H9 (cell line): ENCODE measurements around the gene GTF2F2. TPM values are rescaled to one million over a fixed set of nuclear protein-coding genes. Genes with fewer than 3 reads are reported as not detected.

Experiments
- DNase-seq: peaks from one replicate; pipeline ENCODE4 v3.0.0-alpha.2; 2017
- H2AFZ ChIP-seq: one replicate; pipeline ENCODE4 v1.6.1; 2013; ENCODE audit warnings: mild to moderate bottlenecking, low read length, control low read depth, moderate library complexity
- H2AK5ac ChIP-seq: 2 replicates; pipeline ENCODE4 v1.6.1; 2013; ENCODE audit warnings: low read length, control low read depth, mixed read lengths; ENCODE audit not compliant: insufficient read length
- H2BK120ac ChIP-seq: one replicate; pipeline ENCODE4 v1.6.1; 2013; ENCODE audit warnings: low read depth, mild to moderate bottlenecking, low read length, control low read depth, inconsistent platforms; ENCODE audit not compliant: poor library complexity, severe bottlenecking
- H2BK12ac ChIP-seq: 2 replicates; pipeline ENCODE4 v1.6.1; 2013; ENCODE audit warnings: low read length, control low read depth, mixed read lengths, low read depth; ENCODE audit not compliant: insufficient read length
- H2BK15ac ChIP-seq: 2 replicates; pipeline ENCODE4 v1.6.1; 2013; ENCODE audit warnings: low read depth, low read length, control low read depth
- H2BK20ac ChIP-seq: one replicate; pipeline ENCODE4 v1.6.1; 2013; ENCODE audit warnings: low read depth, mild to moderate bottlenecking, low read length, control low read depth, inconsistent platforms; ENCODE audit not compliant: poor library complexity, severe bottlenecking
- H2BK5ac ChIP-seq: 2 replicates; pipeline ENCODE4 v1.6.1; 2013; ENCODE audit warnings: low read length, control low read depth, mixed read lengths; ENCODE audit not compliant: insufficient read length
- H3K14ac ChIP-seq: 2 replicates; pipeline ENCODE4 v1.6.1; 2013; ENCODE audit warnings: low read length, control low read depth; ENCODE audit not compliant: insufficient read depth
- H3K18ac ChIP-seq: 2 replicates; pipeline ENCODE4 v1.6.1; 2013; ENCODE audit warnings: low read depth, mild to moderate bottlenecking, mixed read lengths, low read length, control low read depth; ENCODE audit not compliant: insufficient read length
- H3K23ac ChIP-seq: 2 replicates; pipeline ENCODE4 v1.6.1; 2013; ENCODE audit warnings: low read length, control low read depth, mixed read lengths, low read depth; ENCODE audit not compliant: insufficient read length
- H3K23me2 ChIP-seq: 2 replicates; pipeline ENCODE4 v1.6.1; 2013; ENCODE audit warnings: low read depth, mild to moderate bottlenecking, mixed read lengths, low read length, control low read depth; ENCODE audit not compliant: insufficient read length, poor library complexity, severe bottlenecking
- H3K27ac ChIP-seq: 2 replicates; pipeline ENCODE4 v1.5.1; 2013; ENCODE audit warnings: low read length, control low read depth, mixed read lengths, low read depth; ENCODE audit not compliant: insufficient read length
- H3K27me3 ChIP-seq: 2 replicates; pipeline ENCODE4 v1.6.1; 2013; ENCODE audit warnings: low read length, control low read depth, inconsistent platforms; ENCODE audit not compliant: insufficient read depth
- H3K4ac ChIP-seq: 2 replicates; pipeline ENCODE4 v1.6.1; 2013; ENCODE audit warnings: low read depth, mild to moderate bottlenecking, control low read depth, inconsistent platforms, low read length, moderate library complexity
- H3K4me1 ChIP-seq: 2 replicates; pipeline ENCODE4 v1.6.1; 2013; ENCODE audit warnings: low read length, control low read depth, inconsistent platforms; ENCODE audit not compliant: insufficient read depth
- H3K4me2 ChIP-seq: 2 replicates; pipeline ENCODE4 v1.6.1; 2013; ENCODE audit warnings: low read length, control low read depth, mixed read lengths; ENCODE audit not compliant: insufficient read length, insufficient read depth
- H3K56ac ChIP-seq: 2 replicates; pipeline ENCODE4 v1.6.1; 2013; ENCODE audit warnings: low read depth, mild to moderate bottlenecking, mixed read lengths, low read length, control low read depth; ENCODE audit not compliant: insufficient read length
- H3K79me1 ChIP-seq: 2 replicates; pipeline ENCODE4 v1.6.1; 2013; ENCODE audit warnings: low read depth, mild to moderate bottlenecking, moderate library complexity, low read length, control low read depth, inconsistent platforms; ENCODE audit not compliant: insufficient read depth, poor library complexity, severe bottlenecking
- H3K79me2 ChIP-seq: 2 replicates; pipeline ENCODE4 v1.6.1; 2013; ENCODE audit warnings: low read length, control low read depth, inconsistent platforms; ENCODE audit not compliant: insufficient read depth
- H3K9ac ChIP-seq: 2 replicates; pipeline ENCODE4 v1.6.1; 2013; ENCODE audit warnings: low read length, control low read depth, mixed read lengths; ENCODE audit not compliant: insufficient read length; ENCODE audit errors: extremely low read depth
- H3K9me3 ChIP-seq: one replicate; pipeline ENCODE4 v1.6.1; 2013; ENCODE audit warnings: low read depth, low read length, inconsistent platforms; ENCODE audit not compliant: control insufficient read depth
- H3T11ph ChIP-seq: one replicate; pipeline ENCODE4 v1.6.1; 2013; ENCODE audit warnings: mild to moderate bottlenecking, low read length, control low read depth, inconsistent platforms
- H4K20me1 ChIP-seq: one replicate; pipeline ENCODE4 v1.6.1; 2013; ENCODE audit not compliant: control insufficient read depth, insufficient read length, insufficient read depth
- H4K5ac ChIP-seq: 2 replicates; pipeline ENCODE4 v1.6.1; 2013; ENCODE audit warnings: low read depth, mild to moderate bottlenecking, mixed read lengths, low read length, control low read depth; ENCODE audit not compliant: insufficient read length
- H4K8ac ChIP-seq: replicated peaks from 2 replicates; pipeline ENCODE4 v1.6.1; 2013; ENCODE audit warnings: low read length, control low read depth, mixed read lengths, low read depth; ENCODE audit not compliant: insufficient read length
- H4K91ac ChIP-seq: 2 replicates; pipeline ENCODE4 v1.6.1; 2013; ENCODE audit warnings: low read depth, mild to moderate bottlenecking, moderate library complexity, mixed read lengths, low read length, control low read depth; ENCODE audit not compliant: insufficient read length
- H3K27ac Mint-ChIP-seq, 3 experiments: 2 replicates in 2 of 3; 3 replicates in 1 of 3; pipeline ENCODE4 v1.8.0; 2020 to 2021; ENCODE audit warnings: mixed read lengths in 3 of 3, mild to moderate bottlenecking in 1 of 3, moderate library complexity in 1 of 3
- H3K27me3 Mint-ChIP-seq: 2 replicates; pipeline ENCODE4 v1.8.0; 2021; ENCODE audit warnings: low read depth, mild to moderate bottlenecking, moderate library complexity, mixed read lengths
- H3K36me3 Mint-ChIP-seq, 3 experiments: 2 replicates in 2 of 3; 3 replicates in 1 of 3; pipeline ENCODE4 v1.8.0; 2020 to 2021; ENCODE audit warnings: low read depth in 3 of 3, mixed read lengths in 3 of 3; ENCODE audit not compliant: insufficient read depth in 1 of 3
- H3K4me1 Mint-ChIP-seq, 2 experiments: 2 replicates each; pipeline ENCODE4 v1.8.0; 2020; ENCODE audit warnings: mixed read lengths in 2 of 2
- H3K4me3 Mint-ChIP-seq, 2 experiments: 2 replicates in 1 of 2; 3 replicates in 1 of 2; pipeline ENCODE4 v1.8.0; 2020 to 2021; ENCODE audit warnings: mild to moderate bottlenecking in 2 of 2, mixed read lengths in 2 of 2, moderate library complexity in 1 of 2
- H3K9me3 Mint-ChIP-seq, 2 experiments: 2 replicates in 1 of 2; 3 replicates in 1 of 2; pipeline ENCODE4 v1.8.0; 2020; ENCODE audit warnings: mild to moderate bottlenecking in 2 of 2, mixed read lengths in 2 of 2, moderate library complexity in 1 of 2
- WGBS: extraction: QIAGEN DNeasy Blood & Tissue Kit; methylation state at CpG from one replicate; pipeline ENCODE4 v1.1.7; 2013; ENCODE audit warnings: missing lambda C conversion rate, low lambda C conversion rate, mixed read lengths; ENCODE audit not compliant: insufficient read length; ENCODE audit errors: extremely low coverage; 5-methylcytosine and 5-hydroxymethylcytosine counted together
- total RNA-seq: library from RNA; stranded (reverse); gene quantifications from 2 replicates; pipeline ENCODE4 v1.2.1, GENCODE V29; 2021
- TF ChIP-seq, protein P1 (sequence below): fragments of 200-600 bp; sonication (generic); conservative IDR thresholded peaks from 3 replicates; pipeline ENCODE4 v1.8.0; 2021; ENCODE audit warnings: antibody characterized with exemption, mild to moderate bottlenecking

Gene GTF2F2
- total RNA-seq, 1 experiment from 2014 or later = 29.6 TPM

- Mint-ChIP-seq H3K4me3 (no peak overlapping the region), H3K36me3 (peaks cover 12 to 25% (median 20%) of the 10 kb centered on the region in 3 experiments; a peak in 6 of 7 replicates), H3K4me1 (no peaks in the 10 kb centered on the region), H3K27ac (0 out of 7 replicates have a peak overlapping the region, but pooled peaks of 1 of the 3 experiments have one; percentile 50), H3K9me3 (no peaks in the 10 kb centered on the region), H3K27me3 (no peaks in the 10 kb centered on the region)
- Histone ChIP-seq H2BK120ac (no peak overlapping the region), H2BK15ac (no peak overlapping the region), H3K9ac (no peak overlapping the region), H2AFZ (no peak overlapping the region), H2BK5ac (no peak overlapping the region), H3K27ac (no peak overlapping the region), H4K8ac (no peak overlapping the region), H3K27me3 (no peaks in the 10 kb centered on the region), H2BK12ac (no peak overlapping the region), H3K4me1 (no peaks in the 10 kb centered on the region), H3T11ph (no peak overlapping the region), H3K9me3 (no peaks in the 10 kb centered on the region), H4K5ac (no peak overlapping the region), H2BK20ac (no peak overlapping the region), H3K56ac (no peak overlapping the region), H2AK5ac (no peak overlapping the region), H3K4ac (no peak overlapping the region), H3K23me2 (no peaks in the 10 kb centered on the region), H4K20me1 (no peaks in the 10 kb centered on the region), H3K4me2 (no peak overlapping the region), H3K14ac (no peak overlapping the region), H4K91ac (no peak overlapping the region), H3K23ac (no peak overlapping the region), H3K79me2 (no peaks in the 10 kb centered on the region), H3K79me1 (no peaks in the 10 kb centered on the region), H3K18ac (no peak overlapping the region)
- TF ChIP-seq, protein P1, sequence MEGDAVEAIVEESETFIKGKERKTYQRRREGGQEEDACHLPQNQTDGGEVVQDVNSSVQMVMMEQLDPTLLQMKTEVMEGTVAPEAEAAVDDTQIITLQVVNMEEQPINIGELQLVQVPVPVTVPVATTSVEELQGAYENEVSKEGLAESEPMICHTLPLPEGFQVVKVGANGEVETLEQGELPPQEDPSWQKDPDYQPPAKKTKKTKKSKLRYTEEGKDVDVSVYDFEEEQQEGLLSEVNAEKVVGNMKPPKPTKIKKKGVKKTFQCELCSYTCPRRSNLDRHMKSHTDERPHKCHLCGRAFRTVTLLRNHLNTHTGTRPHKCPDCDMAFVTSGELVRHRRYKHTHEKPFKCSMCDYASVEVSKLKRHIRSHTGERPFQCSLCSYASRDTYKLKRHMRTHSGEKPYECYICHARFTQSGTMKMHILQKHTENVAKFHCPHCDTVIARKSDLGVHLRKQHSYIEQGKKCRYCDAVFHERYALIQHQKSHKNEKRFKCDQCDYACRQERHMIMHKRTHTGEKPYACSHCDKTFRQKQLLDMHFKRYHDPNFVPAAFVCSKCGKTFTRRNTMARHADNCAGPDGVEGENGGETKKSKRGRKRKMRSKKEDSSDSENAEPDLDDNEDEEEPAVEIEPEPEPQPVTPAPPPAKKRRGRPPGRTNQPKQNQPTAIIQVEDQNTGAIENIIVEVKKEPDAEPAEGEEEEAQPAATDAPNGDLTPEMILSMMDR = no peak
- DNase-seq = no peak
- no CpG with 5 or more reads among the region's 2 CpGs for WGBS
Measured at GRCh38 chr13:45208132-45208531, 87.8 kb downstream of the GTF2F2 start.
